CD4-positive, alpha-beta T cell treated with Interleukin-4 for 4 hours (primary cell): Measurements from ENCODE around the gene OBSCN.

ENCODE experiments used
- DNase-seq: peaks from one replicate; pipeline ENCODE4 v3.0.0-alpha.2; 2020

Gene OBSCN

GRCh38 chr1:228392111-228392936, 184.5 kb downstream of the OBSCN start:
- DNase-seq, result no peak

- no peak for DNase-seq
Observed at GRCh38 chr1:228393268-228393701, 185.4 kb downstream of the OBSCN start.

DNA sequence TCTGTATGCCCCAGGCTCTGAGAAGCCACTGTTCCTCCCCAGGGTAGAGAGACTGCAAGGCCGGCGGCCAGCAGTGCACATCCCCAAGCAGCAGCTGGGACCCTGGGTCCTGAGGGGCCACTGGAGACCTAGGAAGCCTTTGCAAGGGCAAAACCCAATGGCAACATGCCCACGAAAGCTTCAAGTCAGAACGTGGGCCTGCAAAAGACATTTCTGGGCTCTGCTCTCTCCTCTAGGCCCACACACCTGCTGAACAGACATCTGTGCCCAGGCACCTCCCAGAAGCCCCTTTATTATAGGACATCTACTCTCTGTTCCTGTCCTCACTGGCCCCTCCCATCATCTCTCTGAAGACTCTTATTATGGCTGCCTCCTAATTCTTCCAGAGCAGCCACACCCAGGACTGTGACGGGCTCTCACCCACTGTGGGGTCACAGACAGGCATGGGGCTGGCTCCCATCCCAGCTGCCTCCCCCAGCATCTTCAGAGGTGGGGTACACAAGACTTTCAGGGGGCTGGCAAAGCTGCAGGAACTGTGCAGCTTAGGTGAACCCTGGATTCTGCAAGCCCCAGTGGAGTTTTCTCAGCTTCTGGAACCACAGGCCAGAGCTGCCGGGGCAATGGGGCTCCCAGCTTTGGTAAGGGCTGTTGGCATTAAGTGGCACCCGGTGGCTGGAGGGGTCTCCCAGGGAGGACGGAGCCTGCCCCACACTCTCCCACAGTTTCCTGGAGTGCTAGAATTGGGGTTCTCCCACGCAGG, 186.1 kb downstream of the OBSCN start:
- no peak for DNase-seq

GRCh38 chr1:228394571-228395394, 186.9 kb downstream of the OBSCN start:
- no peak for DNase-seq

DNA sequence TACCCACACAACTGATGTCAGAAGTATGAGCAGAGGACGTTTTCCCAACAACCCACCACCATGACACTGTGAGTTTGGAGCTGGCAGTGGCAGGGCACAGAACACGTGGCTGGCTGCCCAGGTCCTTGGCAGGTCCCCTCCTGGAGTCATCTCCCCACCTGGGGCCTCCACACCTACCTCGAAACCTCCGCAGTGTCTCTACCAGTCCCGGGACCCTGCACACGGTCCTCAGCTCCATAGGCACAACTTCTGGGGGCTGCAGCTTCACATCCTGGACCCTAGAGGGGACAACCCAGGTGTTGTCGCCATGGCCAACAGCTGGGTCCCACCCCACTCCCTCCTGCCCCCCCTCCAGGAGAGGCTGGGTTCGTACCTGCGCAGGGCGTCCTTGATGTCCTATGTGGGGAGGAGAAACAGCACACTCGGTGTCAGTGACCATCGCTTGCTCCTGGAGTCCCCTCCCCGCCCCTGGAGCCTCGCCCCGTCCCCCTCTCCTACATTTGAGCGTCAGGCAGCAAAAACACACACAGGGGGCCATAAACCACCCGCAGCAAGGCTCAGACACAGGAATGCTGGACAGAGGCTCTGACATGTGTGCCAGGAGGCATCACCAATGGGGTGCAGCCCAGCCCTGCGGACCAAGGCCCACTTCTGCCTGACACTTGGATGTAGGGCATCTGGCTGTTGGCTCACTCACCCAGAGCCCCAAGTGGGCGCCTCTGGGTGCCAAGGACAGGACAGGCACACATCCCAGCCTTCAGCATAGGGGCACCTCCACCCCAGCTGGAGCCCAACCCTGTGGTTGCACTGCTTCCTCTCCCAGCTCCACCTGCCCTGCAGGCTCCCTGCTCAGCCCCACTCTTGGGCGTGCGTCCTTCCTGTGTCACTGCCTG, 189.2 kb downstream of the OBSCN start:
- DNase-seq, result no peak

DNA sequence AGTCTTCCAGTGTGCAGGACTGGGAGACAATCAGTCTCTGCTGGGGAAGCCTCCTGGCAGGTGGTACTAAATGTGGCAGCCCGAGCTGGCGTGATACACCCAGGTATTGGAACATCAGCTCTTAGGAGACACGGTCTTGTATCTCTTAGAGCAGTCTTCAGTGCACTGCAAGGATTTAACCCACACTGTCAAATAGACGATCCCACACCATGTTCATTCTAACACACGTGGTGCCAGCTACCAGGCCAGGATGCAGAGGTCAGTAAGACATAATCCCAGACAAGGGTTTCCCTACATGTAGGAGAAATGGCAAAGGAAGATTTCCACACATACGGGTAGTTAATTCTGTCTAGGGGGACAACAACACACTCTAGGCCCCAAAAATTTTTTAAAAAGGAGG, 190.1 kb downstream of the OBSCN start:
- no peak for DNase-seq

GRCh38 chr1:228398741-228399461, 191.1 kb downstream of the OBSCN start:
- no peak for DNase-seq

GRCh38 chr1:228399531-228400236, 191.8 kb downstream of the OBSCN start:
- no peak for DNase-seq

- DNase-seq, result no peak
Observed at GRCh38 chr1:228400237-228400651, 192.4 kb downstream of the OBSCN start.

GRCh38 chr1:228400692-228401454, 193.0 kb downstream of the OBSCN start:
- no peak for DNase-seq

DNA sequence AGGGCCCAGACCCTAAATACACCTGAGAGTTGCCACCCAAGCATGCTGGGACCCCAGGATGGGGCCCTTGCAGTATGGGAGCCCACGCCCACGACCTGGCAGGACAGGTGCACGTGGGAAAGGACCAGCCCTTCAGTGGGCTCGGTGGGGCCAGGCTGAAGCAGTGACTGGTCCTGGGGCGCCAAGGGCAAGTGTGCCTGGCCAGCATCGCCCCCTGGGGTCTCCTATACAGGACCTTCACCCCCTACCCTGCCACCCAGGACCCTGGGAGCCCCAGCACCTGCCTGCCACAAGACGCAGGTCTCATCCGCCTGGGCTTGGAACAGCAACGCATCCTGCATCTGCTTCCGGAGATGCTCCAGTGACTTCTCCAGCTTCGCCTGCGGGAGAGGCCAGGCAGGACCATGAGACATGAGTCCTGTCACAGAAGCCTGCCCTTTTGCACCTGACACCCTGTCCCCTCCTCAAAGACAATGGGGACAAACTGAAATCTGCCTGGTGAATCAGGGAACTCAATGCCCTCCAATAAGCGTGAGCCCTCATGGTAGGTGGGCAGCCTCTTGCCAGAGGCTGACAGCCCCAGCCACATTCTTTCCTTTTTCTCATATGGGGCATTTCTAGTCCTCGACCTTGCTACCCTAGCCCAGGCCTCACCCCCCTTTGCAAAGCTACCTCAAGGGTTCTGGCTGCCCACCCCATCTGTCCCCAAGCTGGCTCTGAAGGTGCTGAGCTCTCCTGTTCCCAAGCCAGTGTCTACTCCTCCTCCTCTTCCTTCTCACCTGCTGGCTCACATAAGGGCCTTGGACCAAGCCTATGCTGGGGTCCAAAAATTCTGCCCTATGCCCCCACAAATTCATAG, 194.2 kb downstream of the OBSCN start:
- DNase-seq, result no peak

DNA sequence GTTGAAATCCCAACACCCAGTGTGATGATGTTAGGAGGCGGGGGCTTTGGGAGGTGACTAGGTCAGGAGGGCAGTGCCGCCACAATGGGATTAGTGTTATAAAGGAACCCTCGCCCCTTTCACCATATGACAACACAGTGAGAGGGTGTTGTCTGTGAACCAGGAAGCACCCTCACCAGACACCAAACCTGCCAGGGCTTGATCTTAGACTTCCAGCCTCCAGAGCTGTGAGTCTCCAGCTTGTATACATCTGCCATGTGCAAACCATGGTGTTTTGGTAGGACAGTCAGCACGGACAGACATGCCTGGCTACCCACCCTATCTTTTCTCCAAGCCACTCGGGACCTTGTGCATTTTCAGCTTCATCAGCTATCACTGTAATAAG, 194.8 kb downstream of the OBSCN start:
- no peak for DNase-seq

DNA sequence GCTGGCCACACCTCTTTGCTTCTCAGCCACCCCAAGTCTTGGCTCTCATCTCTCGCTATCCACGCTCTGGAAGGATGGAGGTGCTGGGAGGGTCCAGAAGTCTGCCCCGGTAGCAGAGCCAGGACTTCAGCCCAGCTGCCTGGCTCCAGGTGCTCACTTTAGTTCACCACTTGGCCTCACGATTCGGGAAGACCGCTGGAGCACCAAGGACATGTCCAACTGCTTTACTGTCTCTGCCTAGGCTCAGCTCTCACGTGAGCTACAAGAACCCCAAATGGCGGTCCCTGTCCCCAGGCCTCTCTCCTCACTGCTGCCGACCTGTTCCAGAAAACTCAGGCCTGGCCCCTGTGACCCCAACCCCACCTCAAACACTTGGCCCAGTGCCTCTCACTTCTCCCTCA, 195.4 kb downstream of the OBSCN start:
- no peak for DNase-seq

GRCh38 chr1:228404107-228404720, 196.4 kb downstream of the OBSCN start:
- DNase-seq, result peak; percentile 8

GRCh38 chr1:228405200-228405978, 197.5 kb downstream of the OBSCN start:
- no peak for DNase-seq

DNA sequence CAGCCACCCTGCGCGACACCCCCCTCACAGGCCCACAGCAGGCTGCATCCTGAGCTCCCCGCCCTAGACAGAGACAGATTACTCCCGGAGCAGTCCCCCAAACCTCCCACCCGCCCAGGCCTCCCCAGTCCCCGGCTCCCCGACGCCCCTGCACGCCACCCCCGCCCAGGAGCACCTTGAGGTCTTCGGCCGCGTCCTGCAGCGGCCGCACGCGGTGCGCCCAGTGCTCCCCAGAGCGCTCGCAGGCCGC, 198.1 kb downstream of the OBSCN start:
- DNase-seq, result no peak

DNA sequence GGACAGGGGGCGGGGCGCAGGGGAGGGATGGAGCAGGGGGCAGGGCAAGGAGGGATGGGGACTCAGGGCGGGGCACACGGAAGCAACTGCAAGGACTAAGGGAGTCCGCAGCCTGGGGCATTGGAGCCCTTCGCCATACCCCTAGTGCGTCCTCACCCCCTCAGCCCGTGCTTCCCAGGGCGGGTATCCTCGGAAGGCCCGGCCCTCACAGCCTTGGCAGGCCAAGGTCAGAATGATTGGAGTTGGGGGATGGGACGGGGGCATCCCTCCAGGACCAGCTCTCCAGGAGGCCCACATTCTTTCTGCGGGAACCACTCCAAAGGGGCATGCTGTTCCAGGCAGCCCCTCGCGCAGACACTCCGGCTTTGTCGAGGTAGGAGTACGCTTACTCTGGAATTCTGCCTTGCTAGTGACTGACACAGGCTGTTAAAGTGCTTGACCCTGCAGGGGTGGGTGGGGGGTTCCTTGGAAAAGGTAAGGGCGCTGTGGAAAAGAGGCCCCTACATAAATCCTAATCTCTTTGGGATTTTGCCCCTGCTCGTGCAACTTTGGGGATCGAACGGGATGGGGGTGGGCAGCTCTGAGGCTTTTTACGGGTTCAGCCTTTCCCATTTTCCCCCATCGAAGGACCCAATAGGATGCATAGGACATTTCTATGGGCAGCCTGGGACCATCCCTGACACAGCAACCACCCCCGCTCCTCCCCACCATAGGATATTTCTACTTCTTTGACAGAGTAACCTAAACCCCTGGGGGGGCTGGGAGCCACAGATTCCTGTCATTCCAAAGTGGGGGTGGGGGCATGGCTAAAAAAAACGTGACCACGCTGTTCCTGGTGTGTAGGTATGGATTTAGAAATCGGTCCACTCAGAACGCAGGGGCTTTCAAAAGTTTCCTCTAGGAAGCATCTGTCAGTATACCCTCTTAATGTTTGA, 199.5 kb downstream of the OBSCN start:
- DNase-seq, result no peak
